ENCODE results near the gene POLD3. TPM values are rescaled to one million over a fixed set of nuclear protein-coding genes. Genes with fewer than 3 reads are reported as not detected.

The POLD3 gene
- total and polyA plus RNA-seq, 10 of the 15 experiments (the other 5 are each of a cell fraction or from before 2014, with no cell fraction given) = 23.8 to 63.7 (median 38.7) TPM

DNA sequence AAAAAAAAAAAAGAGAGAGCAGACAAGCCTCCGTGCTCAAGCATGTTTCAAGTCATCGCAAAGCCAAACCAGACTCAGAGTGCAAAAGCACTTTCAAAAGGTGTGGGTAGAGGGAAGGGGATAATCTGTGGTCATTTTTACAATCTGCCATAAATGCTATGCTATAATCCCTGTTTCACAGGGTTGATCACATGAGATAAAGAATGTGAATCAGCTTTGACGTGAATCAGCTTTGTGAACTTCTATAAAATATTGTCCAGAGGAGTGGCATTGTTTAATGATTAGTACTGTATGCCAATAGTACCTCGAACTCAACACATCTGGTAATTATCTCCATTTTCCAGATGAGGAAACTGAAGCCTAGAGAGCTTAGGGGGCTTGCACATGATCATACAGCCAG, 20.0 kb upstream of the POLD3 start:
- TF ChIP-seq ZNF24 (IDR thresholded peaks at IDR 0.05) = no peak
- TF ChIP-seq KLF5 (IDR thresholded peaks at IDR 0.05; ENCODE audit: partially characterized antibody) = no peak
- TF ChIP-seq CBX3 (IDR thresholded peaks at IDR 0.05; ENCODE audit: borderline replicate concordance, low read depth) = no peak
- TF ChIP-seq RAD51 (IDR thresholded peaks at IDR 0.05) = no peak
- TF ChIP-seq, protein P1, sequence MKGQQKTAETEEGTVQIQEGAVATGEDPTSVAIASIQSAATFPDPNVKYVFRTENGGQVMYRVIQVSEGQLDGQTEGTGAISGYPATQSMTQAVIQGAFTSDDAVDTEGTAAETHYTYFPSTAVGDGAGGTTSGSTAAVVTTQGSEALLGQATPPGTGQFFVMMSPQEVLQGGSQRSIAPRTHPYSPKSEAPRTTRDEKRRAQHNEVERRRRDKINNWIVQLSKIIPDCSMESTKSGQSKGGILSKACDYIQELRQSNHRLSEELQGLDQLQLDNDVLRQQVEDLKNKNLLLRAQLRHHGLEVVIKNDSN (IDR thresholded peaks at IDR 0.05; ENCODE audit: borderline replicate concordance, extremely low read length, insufficient read depth, low read depth, low read length) = no peak
- H3K27me3 ChIP-seq (replicated peaks in 1 of 2; ENCODE audit: control insufficient read depth in 2 of 2, insufficient read depth in 2 of 2, low read length in 1 of 2) = no peaks in the 10 kb centered on the region
- in situ Hi-C loops (cut with MboI) = loop anchor here (5.0 kb wide), 1 partner anchor 115 kb away; no protein-coding TSS in a partner anchor
- H3K36me3 ChIP-seq (ENCODE audit: control insufficient read depth in 2 of 2, insufficient read depth in 2 of 2, low read length in 1 of 2) = no peaks in the 10 kb centered on the region
- H3K9me3 ChIP-seq (replicated peaks; ENCODE audit: control insufficient read depth, insufficient read depth, low read length) = no peaks in the 10 kb centered on the region
- intact Hi-C loops (cut with micrococcal nuclease; ENCODE audit: unreplicated experiment) = loop anchor here (5.0 kb wide), 1 partner anchor 315 kb away; no protein-coding TSS in a partner anchor
- CTCF ChIA-PET = interaction anchor here (0.8 to 6.3 kb wide), 7 partner anchors 120 to 316 kb away, joined by 3 to 122 read pairs (median 7); no protein-coding TSS in a partner anchor
- H4K20me1 ChIP-seq (ENCODE audit: control insufficient read depth, insufficient read depth) = no peaks in the 10 kb centered on the region
- DNase-seq (ENCODE audit: low read depth, low spot score) (no peak), FAIRE-seq (no peak), ATAC-seq (no peak)
- H3K4me3 ChIP-seq = no peak overlapping the region
- H3K79me2 ChIP-seq (ENCODE audit: control insufficient read depth, insufficient read depth, low read length) = no peaks in the 10 kb centered on the region
- POLR2A ChIA-PET = no interaction called here
- H3K4me2 ChIP-seq (ENCODE audit: control insufficient read depth, insufficient read depth) = no peak overlapping the region
- SMC1A ChIA-PET (ENCODE audit: uncharacterized antibody, unreplicated experiment) = interaction anchor here (1.9 to 9.1 kb wide), 2 partner anchors 26 to 121 kb away, joined by 4 to 66 read pairs; no protein-coding TSS in a partner anchor
- WGBS (ENCODE audit: insufficient coverage, insufficient replicate concordance, low lambda C conversion rate, missing lambda C conversion rate) = 37% methylated on average over 4 of the region's 4 CpGs
- no peak overlapping the region for H3K9ac ChIP-seq (ENCODE audit: control insufficient read depth, insufficient read depth, low read length)
- RAD21 ChIA-PET (ENCODE audit: unreplicated experiment) = interaction anchor here (0.7 to 4.4 kb wide), 3 partner anchors 120 to 1901 kb away, joined by 3 to 35 read pairs (median 12); no protein-coding TSS in a partner anchor
- no peaks in the 10 kb centered on the region for H3K4me1 ChIP-seq (ENCODE audit: control insufficient read depth, insufficient read depth, low read length)
- no peak overlapping the region for H3K27ac ChIP-seq (ENCODE audit: control insufficient read depth, insufficient read depth)
- BruUV-seq (replicated peaks) = no TSS peak
- H2AFZ ChIP-seq (ENCODE audit: control insufficient read depth, low read depth, low read length) = no peak overlapping the region

DNA sequence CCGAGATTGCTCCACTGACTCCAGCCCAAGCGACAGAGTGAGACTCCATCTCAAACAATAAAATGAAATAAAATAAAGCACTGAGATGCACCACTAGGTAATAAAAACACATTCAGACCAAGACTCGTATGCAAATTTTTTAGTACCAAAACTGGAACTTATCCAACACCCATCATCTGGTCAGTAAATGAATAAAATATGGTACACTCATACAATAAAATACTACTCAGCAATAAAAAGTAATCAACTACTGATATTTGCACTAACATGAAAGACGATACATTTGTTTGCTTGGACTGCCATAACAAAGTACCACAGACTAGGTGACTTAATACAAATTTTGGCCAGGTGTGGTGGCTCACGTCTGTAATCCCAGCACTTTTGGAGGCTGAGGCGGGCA, 17.8 kb upstream of the POLD3 start:
- no peaks in the 10 kb centered on the region for H3K4me1 ChIP-seq (ENCODE audit: control insufficient read depth, insufficient read depth, low read length)
- ATAC-seq = no peak
- no peaks in the 10 kb centered on the region; a peak in 1 of 4 replicates for H3K27me3 ChIP-seq (replicated peaks in 1 of 2; ENCODE audit: control insufficient read depth in 2 of 2, insufficient read depth in 2 of 2, low read length in 1 of 2)
- POLR2A ChIA-PET = no interaction called here
- FAIRE-seq = no peak
- SMC1A ChIA-PET (ENCODE audit: uncharacterized antibody, unreplicated experiment) = no interaction called here
- no peak overlapping the region for H2AFZ ChIP-seq (ENCODE audit: control insufficient read depth, low read depth, low read length)
- H3K9me3 ChIP-seq (replicated peaks; ENCODE audit: control insufficient read depth, insufficient read depth, low read length) = no peaks in the 10 kb centered on the region
- H3K36me3 ChIP-seq (ENCODE audit: control insufficient read depth in 2 of 2, insufficient read depth in 2 of 2, low read length in 1 of 2) = no peaks in the 10 kb centered on the region
- no peak overlapping the region for H3K4me3 ChIP-seq
- CTCF ChIA-PET = interaction anchor here (6.3 kb wide), 1 partner anchor 122 kb away, joined by 122 read pairs; no protein-coding TSS in a partner anchor
- BruUV-seq (replicated peaks) = no TSS peak
- DNase-seq (ENCODE audit: low read depth, low spot score) = no peak
- intact Hi-C loops (cut with micrococcal nuclease; ENCODE audit: unreplicated experiment) = loop anchor here (5.0 kb wide), 1 partner anchor 317 kb away; no protein-coding TSS in a partner anchor
- H3K9ac ChIP-seq (ENCODE audit: control insufficient read depth, insufficient read depth, low read length) = no peak overlapping the region
- WGBS (ENCODE audit: insufficient coverage, insufficient replicate concordance, low lambda C conversion rate, missing lambda C conversion rate) = 51% methylated on average over 6 of the region's 6 CpGs
- H3K79me2 ChIP-seq (ENCODE audit: control insufficient read depth, insufficient read depth, low read length) = no peaks in the 10 kb centered on the region
- in situ Hi-C loops (cut with MboI) = loop anchor here (5.0 kb wide), 1 partner anchor 117 kb away; no protein-coding TSS in a partner anchor
- no peaks in the 10 kb centered on the region for H4K20me1 ChIP-seq (ENCODE audit: control insufficient read depth, insufficient read depth)
- RAD21 ChIA-PET (ENCODE audit: unreplicated experiment) = no interaction called here
- no peak overlapping the region for H3K27ac ChIP-seq (ENCODE audit: control insufficient read depth, insufficient read depth)
- H3K4me2 ChIP-seq (ENCODE audit: control insufficient read depth, insufficient read depth) = no peak overlapping the region
- no peak for TF ChIP-seq SPI1 (IDR thresholded peaks at IDR 0.05; ENCODE audit: borderline replicate concordance, insufficient read depth, low read depth, low read length)
- TF ChIP-seq ZNF274 (IDR thresholded peaks at IDR 0.05; ENCODE audit: insufficient read depth, insufficient read length) = no peak
- no peak for TF ChIP-seq TCF3 (IDR thresholded peaks at IDR 0.05; ENCODE audit: borderline replicate concordance, insufficient read depth, low read depth, low read length)
- TF ChIP-seq ASH2L (IDR thresholded peaks at IDR 0.05; ENCODE audit: borderline replicate concordance, low read depth) = no peak
- TF ChIP-seq, protein P2, sequence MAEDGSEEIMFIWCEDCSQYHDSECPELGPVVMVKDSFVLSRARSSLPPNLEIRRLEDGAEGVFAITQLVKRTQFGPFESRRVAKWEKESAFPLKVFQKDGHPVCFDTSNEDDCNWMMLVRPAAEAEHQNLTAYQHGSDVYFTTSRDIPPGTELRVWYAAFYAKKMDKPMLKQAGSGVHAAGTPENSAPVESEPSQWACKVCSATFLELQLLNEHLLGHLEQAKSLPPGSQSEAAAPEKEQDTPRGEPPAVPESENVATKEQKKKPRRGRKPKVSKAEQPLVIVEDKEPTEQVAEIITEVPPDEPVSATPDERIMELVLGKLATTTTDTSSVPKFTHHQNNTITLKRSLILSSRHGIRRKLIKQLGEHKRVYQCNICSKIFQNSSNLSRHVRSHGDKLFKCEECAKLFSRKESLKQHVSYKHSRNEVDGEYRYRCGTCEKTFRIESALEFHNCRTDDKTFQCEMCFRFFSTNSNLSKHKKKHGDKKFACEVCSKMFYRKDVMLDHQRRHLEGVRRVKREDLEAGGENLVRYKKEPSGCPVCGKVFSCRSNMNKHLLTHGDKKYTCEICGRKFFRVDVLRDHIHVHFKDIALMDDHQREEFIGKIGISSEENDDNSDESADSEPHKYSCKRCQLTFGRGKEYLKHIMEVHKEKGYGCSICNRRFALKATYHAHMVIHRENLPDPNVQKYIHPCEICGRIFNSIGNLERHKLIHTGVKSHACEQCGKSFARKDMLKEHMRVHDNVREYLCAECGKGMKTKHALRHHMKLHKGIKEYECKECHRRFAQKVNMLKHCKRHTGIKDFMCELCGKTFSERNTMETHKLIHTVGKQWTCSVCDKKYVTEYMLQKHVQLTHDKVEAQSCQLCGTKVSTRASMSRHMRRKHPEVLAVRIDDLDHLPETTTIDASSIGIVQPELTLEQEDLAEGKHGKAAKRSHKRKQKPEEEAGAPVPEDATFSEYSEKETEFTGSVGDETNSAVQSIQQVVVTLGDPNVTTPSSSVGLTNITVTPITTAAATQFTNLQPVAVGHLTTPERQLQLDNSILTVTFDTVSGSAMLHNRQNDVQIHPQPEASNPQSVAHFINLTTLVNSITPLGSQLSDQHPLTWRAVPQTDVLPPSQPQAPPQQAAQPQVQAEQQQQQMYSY (CRISPR knock-in tag; IDR thresholded peaks at IDR 0.05) = no peak
- no peak for TF ChIP-seq MEF2B (IDR thresholded peaks at IDR 0.05; ENCODE audit: partially characterized antibody, poor library complexity, severe bottlenecking)
- no peak for TF ChIP-seq NFYB (IDR thresholded peaks at IDR 0.05; ENCODE audit: insufficient read depth, low read depth, low read length)
- TF ChIP-seq GATAD2B (conservative IDR thresholded peaks at IDR 0.05; ENCODE audit: low read depth) = no peak
